Measurements from ENCODE around the gene ALDH1A3. TPM values are rescaled to one million over a fixed set of nuclear protein-coding genes. Genes with fewer than 3 reads are reported as not detected.

ALDH1A3 gene
- polyA plus RNA-seq, 4 donors, result 3.8 to 37.3 (median 11.4) TPM

DNA sequence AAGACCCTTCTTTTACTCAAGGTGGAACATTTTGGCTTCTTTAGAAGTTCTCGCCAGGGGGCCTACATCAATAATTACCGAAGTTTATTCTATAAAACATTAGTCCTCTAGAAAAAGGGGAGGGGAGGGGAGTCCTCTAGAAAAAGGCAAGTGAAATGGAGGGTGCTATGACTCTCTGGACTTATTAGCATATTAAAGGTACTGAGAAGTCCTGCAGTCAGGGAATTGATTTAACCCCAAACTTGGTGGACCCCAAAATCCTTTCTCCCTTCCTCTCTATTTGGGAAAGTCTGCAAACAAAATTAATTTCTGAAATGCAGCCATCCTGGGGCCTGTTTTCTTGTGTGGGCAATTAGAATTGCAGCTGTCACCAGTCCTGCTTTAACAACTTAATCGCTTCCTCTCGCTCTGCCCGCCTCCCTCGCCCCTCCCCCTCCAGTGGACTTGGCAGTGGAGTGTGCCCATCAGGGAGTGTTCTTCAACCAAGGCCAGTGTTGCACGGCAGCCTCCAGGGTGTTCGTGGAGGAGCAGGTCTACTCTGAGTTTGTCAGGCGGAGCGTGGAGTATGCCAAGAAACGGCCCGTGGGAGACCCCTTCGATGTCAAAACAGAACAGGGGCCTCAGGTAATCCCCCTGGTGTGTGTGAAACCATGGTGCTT is 20.6 kb downstream of the ALDH1A3 start:
- H3K27ac ChIP-seq (ENCODE audit: low read depth in 1 of 3, low read length in 2 of 3), result no peak overlapping the region
- peaks cover 0 to 2% (median 0%) of the 10 kb centered on the region in 3 donors for H3K4me1 ChIP-seq (ENCODE audit: control insufficient read depth in 3 of 3, insufficient read depth in 2 of 3, low read depth in 1 of 3, low read length in 2 of 3)
- H3K9me3 ChIP-seq (ENCODE audit: control insufficient read depth in 2 of 2, insufficient read depth in 1 of 2, low read depth in 1 of 2, low read length in 1 of 2), result no peaks in the 10 kb centered on the region
- peaks cover 0 to 10% (median 0%) of the 10 kb centered on the region in 3 donors for H3K36me3 ChIP-seq (ENCODE audit: control insufficient read depth in 3 of 3, insufficient read depth in 2 of 3, low read depth in 1 of 3, low read length in 3 of 3)
- DNase-seq (peak in 1 of 2 donors; percentile 17), FAIRE-seq (no peak)
- H3K4me3 ChIP-seq (ENCODE audit: low read depth in 1 of 3, low read length in 3 of 3), result no peak overlapping the region
- 49 to 78% (median 54%) methylated on average over 13 of the region's 13 CpGs for WGBS, 3 donors
- no peaks in the 10 kb centered on the region for H3K27me3 ChIP-seq (ENCODE audit: control insufficient read depth in 3 of 3, insufficient read depth in 3 of 3, low read length in 3 of 3)

DNA sequence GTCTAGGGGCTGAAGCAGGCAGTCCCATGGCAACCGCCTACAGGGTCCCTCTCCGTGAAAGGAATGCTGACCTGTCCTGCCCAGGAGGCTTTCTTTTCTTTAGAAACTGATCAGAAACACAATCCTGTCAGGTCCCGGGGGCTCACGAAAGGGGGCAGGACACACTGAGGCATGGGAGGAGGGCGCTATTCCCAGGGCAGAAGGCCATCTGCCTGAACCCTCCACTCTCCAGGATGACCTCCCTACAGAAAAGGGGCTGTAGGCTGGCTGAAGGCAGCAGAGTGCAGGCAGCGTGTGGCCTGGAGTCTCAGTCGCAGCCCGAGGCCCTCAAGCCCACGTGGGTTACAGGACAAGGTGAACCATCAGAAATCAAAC is 21.2 kb downstream of the ALDH1A3 start:
- no peak overlapping the region for H3K27ac ChIP-seq (ENCODE audit: low read depth in 1 of 3, low read length in 2 of 3)
- H3K36me3 ChIP-seq (ENCODE audit: control insufficient read depth in 3 of 3, insufficient read depth in 2 of 3, low read depth in 1 of 3, low read length in 3 of 3), result peaks cover 0 to 11% (median 0%) of the 10 kb centered on the region in 3 donors
- WGBS, 3 donors, result 71 to 78% (median 77%) methylated on average over 9 of the region's 9 CpGs
- no peak for FAIRE-seq
- H3K27me3 ChIP-seq (ENCODE audit: control insufficient read depth in 3 of 3, insufficient read depth in 3 of 3, low read length in 3 of 3), result no peaks in the 10 kb centered on the region
- H3K9me3 ChIP-seq (ENCODE audit: control insufficient read depth in 2 of 2, insufficient read depth in 1 of 2, low read depth in 1 of 2, low read length in 1 of 2), result no peaks in the 10 kb centered on the region
- no peak for DNase-seq
- peaks cover 0 to 2% (median 0%) of the 10 kb centered on the region in 3 donors for H3K4me1 ChIP-seq (ENCODE audit: control insufficient read depth in 3 of 3, insufficient read depth in 2 of 3, low read depth in 1 of 3, low read length in 2 of 3)
- H3K4me3 ChIP-seq (ENCODE audit: low read depth in 1 of 3, low read length in 3 of 3), result no peak overlapping the region

DNA sequence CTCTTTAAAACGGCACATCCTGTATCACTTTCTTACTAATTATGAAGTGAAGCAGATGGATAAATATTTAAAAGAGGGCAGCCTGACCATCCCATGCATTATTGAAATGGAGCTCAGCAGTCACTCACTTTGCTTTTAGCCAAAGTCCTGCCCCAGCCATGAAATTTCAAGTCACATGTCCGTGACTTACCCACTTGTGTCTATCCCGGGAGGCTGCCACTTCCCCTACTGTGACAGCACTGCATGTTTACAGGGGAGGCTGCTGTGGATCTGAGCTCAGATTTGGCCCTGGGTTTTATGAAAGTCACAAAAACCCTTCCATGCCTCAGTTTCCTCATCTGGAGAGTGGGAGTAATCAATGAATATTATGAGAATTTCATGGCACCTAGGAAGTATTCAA is 21.7 kb downstream of the ALDH1A3 start:
- H3K9me3 ChIP-seq (ENCODE audit: control insufficient read depth in 2 of 2, insufficient read depth in 1 of 2, low read depth in 1 of 2, low read length in 1 of 2), result no peaks in the 10 kb centered on the region
- no peak overlapping the region for H3K4me3 ChIP-seq (ENCODE audit: low read depth in 1 of 3, low read length in 3 of 3)
- DNase-seq (no peak), FAIRE-seq (no peak)
- no peaks in the 10 kb centered on the region for H3K27me3 ChIP-seq (ENCODE audit: control insufficient read depth in 3 of 3, insufficient read depth in 3 of 3, low read length in 3 of 3)
- peak overlapping the region in 2 of 3 donors; percentile 47 to 70 for H3K27ac ChIP-seq (ENCODE audit: low read depth in 1 of 3, low read length in 2 of 3)
- WGBS, 3 donors, result 61 to 75% (median 67%) methylated on average over 3 of the region's 3 CpGs
- H3K36me3 ChIP-seq (ENCODE audit: control insufficient read depth in 3 of 3, insufficient read depth in 2 of 3, low read depth in 1 of 3, low read length in 3 of 3), result peaks cover 0 to 12% (median 0%) of the 10 kb centered on the region in 3 donors
- peaks cover 0 to 2% (median 0%) of the 10 kb centered on the region in 3 donors for H3K4me1 ChIP-seq (ENCODE audit: control insufficient read depth in 3 of 3, insufficient read depth in 2 of 3, low read depth in 1 of 3, low read length in 2 of 3)

DNA sequence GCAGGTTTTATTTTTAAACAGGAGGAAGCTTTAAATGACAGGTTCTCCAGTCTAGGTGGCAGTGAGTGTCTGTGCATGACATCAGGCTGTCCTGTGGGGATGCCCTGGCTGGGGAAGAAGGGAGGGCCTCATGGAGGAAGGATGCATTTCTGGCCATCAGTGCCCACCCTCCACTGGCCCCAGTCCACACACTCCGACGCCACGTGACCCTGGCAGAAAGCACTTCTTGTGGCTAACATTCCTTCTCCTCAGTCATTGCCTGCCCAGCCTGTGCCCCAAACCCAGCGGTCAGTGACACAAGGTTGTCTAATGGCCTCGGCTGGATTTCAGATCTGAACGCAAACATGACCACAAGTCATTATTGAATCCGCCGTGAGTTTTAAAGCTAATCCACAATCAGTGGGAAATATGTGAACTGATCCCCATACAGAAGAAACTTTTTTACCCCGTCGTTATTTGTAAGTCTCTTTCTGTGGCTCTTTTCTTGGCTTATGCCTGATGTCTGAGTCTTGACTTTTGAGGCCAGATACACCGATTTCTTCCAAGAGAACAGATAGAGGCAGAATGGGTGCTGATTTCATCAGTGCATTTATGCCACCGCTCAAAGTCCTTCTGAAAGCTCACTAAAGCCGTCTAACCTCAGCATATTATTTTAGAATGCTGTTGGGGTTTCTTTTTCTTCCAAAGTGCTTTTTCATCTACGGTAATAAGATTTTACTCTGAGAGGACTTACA is 22.2 kb downstream of the ALDH1A3 start:
- WGBS, 3 donors, result 64 to 67% (median 66%) methylated on average over 14 of the region's 14 CpGs
- FAIRE-seq, result no peak
- H3K4me3 ChIP-seq (ENCODE audit: low read depth in 1 of 3, low read length in 3 of 3), result peak overlapping the region in 1 of 3 donors; percentile 18

DNA sequence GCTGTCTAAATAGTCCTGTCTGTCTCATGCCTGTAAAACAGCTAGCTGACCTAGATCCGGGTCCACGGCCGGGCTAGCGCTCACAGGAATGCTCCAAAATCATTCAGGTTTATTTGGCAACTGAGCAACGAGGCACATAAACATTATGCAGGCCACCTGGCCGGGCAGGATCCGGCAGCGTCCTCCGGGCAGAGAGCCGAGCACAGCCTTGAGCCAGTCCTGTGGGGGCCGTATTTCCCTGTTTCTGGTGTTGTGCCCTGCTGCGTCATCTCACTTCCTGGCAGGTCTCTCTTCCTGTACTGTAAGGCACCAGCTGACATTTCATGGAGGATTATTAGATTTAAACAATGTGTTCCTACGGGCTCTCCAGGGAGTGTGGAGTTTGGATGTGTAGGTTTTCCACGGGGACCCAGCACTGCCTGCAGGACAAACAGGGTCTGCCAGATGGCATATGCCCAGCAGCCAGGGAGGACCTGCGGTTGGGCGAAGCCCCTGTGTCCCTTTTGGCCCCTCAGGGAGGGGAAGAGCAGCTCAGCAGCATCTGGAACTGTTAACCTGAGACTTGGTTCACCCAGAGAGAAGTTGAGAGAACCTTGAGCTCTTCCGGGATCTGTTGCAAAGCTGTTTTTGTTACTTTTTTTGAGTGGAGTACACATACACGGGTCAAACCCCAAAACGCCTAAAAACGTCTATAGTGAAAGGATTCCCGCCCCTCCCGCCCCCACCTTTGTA is 23.0 kb downstream of the ALDH1A3 start:
- DNase-seq, result peak; percentile 45 to 49
- no peaks in the 10 kb centered on the region for H3K9me3 ChIP-seq (ENCODE audit: control insufficient read depth in 2 of 2, insufficient read depth in 1 of 2, low read depth in 1 of 2, low read length in 1 of 2)
- peaks cover 0 to 2% (median 0%) of the 10 kb centered on the region in 3 donors for H3K4me1 ChIP-seq (ENCODE audit: control insufficient read depth in 3 of 3, insufficient read depth in 2 of 3, low read depth in 1 of 3, low read length in 2 of 3)
- no peak for FAIRE-seq
- H3K4me3 ChIP-seq (ENCODE audit: low read depth in 1 of 3, low read length in 3 of 3), result peak overlapping the region in 1 of 3 donors; percentile 18
- peaks cover 0 to 12% (median 0%) of the 10 kb centered on the region in 3 donors for H3K36me3 ChIP-seq (ENCODE audit: control insufficient read depth in 3 of 3, insufficient read depth in 2 of 3, low read depth in 1 of 3, low read length in 3 of 3)
- peak overlapping the region in 2 of 3 donors; percentile 63 to 70 for H3K27ac ChIP-seq (ENCODE audit: low read depth in 1 of 3, low read length in 2 of 3)
- 41 to 45% (median 42%) methylated on average over 22 of the region's 22 CpGs for WGBS, 3 donors
- no peaks in the 10 kb centered on the region for H3K27me3 ChIP-seq (ENCODE audit: control insufficient read depth in 3 of 3, insufficient read depth in 3 of 3, low read length in 3 of 3)

More for the DNA sequence above, 22.2 kb downstream of the ALDH1A3 start:
- H3K9me3 ChIP-seq (ENCODE audit: control insufficient read depth in 2 of 2, insufficient read depth in 1 of 2, low read depth in 1 of 2, low read length in 1 of 2), result no peaks in the 10 kb centered on the region
- H3K4me1 ChIP-seq (ENCODE audit: control insufficient read depth in 3 of 3, insufficient read depth in 2 of 3, low read depth in 1 of 3, low read length in 2 of 3), result peaks cover 0 to 2% (median 0%) of the 10 kb centered on the region in 3 donors
- peak in 1 of 2 donors; percentile 5 for DNase-seq
- no peaks in the 10 kb centered on the region for H3K27me3 ChIP-seq (ENCODE audit: control insufficient read depth in 3 of 3, insufficient read depth in 3 of 3, low read length in 3 of 3)
- peak overlapping the region in 2 of 3 donors; percentile 70 to 71 for H3K27ac ChIP-seq (ENCODE audit: low read depth in 1 of 3, low read length in 2 of 3)
- peaks cover 0 to 12% (median 0%) of the 10 kb centered on the region in 3 donors for H3K36me3 ChIP-seq (ENCODE audit: control insufficient read depth in 3 of 3, insufficient read depth in 2 of 3, low read depth in 1 of 3, low read length in 3 of 3)

GRCh38 chr15:100903168-100903554 is 23.5 kb downstream of the ALDH1A3 start:
- Histone ChIP-seq H3K4me3 (ENCODE audit: low read depth in 1 of 3, low read length in 3 of 3) (no peak overlapping the region), H3K36me3 (ENCODE audit: control insufficient read depth in 3 of 3, insufficient read depth in 2 of 3, low read depth in 1 of 3, low read length in 3 of 3) (peaks cover 0 to 8% (median 0%) of the 10 kb centered on the region in 3 donors), H3K4me1 (ENCODE audit: control insufficient read depth in 3 of 3, insufficient read depth in 2 of 3, low read depth in 1 of 3, low read length in 2 of 3) (peaks cover 0 to 2% (median 0%) of the 10 kb centered on the region in 3 donors), H3K27ac (ENCODE audit: low read depth in 1 of 3, low read length in 2 of 3) (no peak overlapping the region), H3K9me3 (ENCODE audit: control insufficient read depth in 2 of 2, insufficient read depth in 1 of 2, low read depth in 1 of 2, low read length in 1 of 2) (no peaks in the 10 kb centered on the region), H3K27me3 (ENCODE audit: control insufficient read depth in 3 of 3, insufficient read depth in 3 of 3, low read length in 3 of 3) (no peaks in the 10 kb centered on the region)
- DNase-seq, result no peak
- WGBS, 3 donors, result 57 to 64% (median 63%) methylated on average over 3 of the region's 3 CpGs
- FAIRE-seq, result no peak

DNA sequence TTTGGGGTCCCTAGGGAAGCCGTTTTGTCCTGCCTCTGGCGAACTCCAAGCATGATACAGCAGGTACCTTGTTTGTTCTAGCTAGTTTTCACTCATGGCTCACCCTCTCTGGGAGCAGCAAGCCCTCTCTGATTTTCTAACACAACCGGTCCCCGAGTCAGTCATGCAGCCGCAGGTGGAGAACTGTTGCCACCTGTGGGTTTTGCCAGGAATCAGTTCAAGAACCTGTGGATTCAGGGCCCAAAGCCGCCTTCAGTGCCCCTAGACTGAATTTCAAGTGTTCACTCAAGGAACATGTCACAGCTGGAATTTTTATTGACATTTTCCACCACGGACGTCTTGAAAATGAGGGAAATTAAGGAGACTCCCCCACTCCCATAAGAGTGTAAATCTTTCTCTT is 26.2 kb downstream of the ALDH1A3 start:
- no peak for DNase-seq
- Histone ChIP-seq H3K36me3 (ENCODE audit: control insufficient read depth in 3 of 3, insufficient read depth in 2 of 3, low read depth in 1 of 3, low read length in 3 of 3) (peaks cover 0 to 13% (median 0%) of the 10 kb centered on the region in 3 donors), H3K9me3 (ENCODE audit: control insufficient read depth in 2 of 2, insufficient read depth in 1 of 2, low read depth in 1 of 2, low read length in 1 of 2) (no peaks in the 10 kb centered on the region), H3K4me3 (ENCODE audit: low read depth in 1 of 3, low read length in 3 of 3) (no peak overlapping the region), H3K27ac (ENCODE audit: low read depth in 1 of 3, low read length in 2 of 3) (no peak overlapping the region), H3K4me1 (ENCODE audit: control insufficient read depth in 3 of 3, insufficient read depth in 2 of 3, low read depth in 1 of 3, low read length in 2 of 3) (peaks cover 0 to 2% (median 0%) of the 10 kb centered on the region in 3 donors), H3K27me3 (ENCODE audit: control insufficient read depth in 3 of 3, insufficient read depth in 3 of 3, low read length in 3 of 3) (no peaks in the 10 kb centered on the region)
- no peak for FAIRE-seq
- 75 to 80% (median 77%) methylated on average over 8 of the region's 8 CpGs for WGBS, 3 donors

- Histone ChIP-seq H3K4me1 (ENCODE audit: control insufficient read depth in 3 of 3, insufficient read depth in 2 of 3, low read depth in 1 of 3, low read length in 2 of 3) (no peaks in the 10 kb centered on the region), H3K27me3 (ENCODE audit: control insufficient read depth in 3 of 3, insufficient read depth in 3 of 3, low read length in 3 of 3) (peaks cover 0 to under 1% (median 0%) of the 10 kb centered on the region in 3 donors), H3K27ac (ENCODE audit: low read depth in 1 of 3, low read length in 2 of 3) (no peak overlapping the region), H3K36me3 (ENCODE audit: control insufficient read depth in 3 of 3, insufficient read depth in 2 of 3, low read depth in 1 of 3, low read length in 3 of 3) (peaks cover 0 to 13% (median 0%) of the 10 kb centered on the region in 3 donors), H3K4me3 (ENCODE audit: low read depth in 1 of 3, low read length in 3 of 3) (no peak overlapping the region), H3K9me3 (ENCODE audit: control insufficient read depth in 2 of 2, insufficient read depth in 1 of 2, low read depth in 1 of 2, low read length in 1 of 2) (peaks cover 0 to 3% of the 10 kb centered on the region in 2 donors)
- FAIRE-seq (no peak), DNase-seq (no peak)
- WGBS, 3 donors, result 73 to 90% (median 86%) methylated on average over 6 of the region's 6 CpGs
Observed at GRCh38 chr15:100908466-100908865, 28.8 kb downstream of the ALDH1A3 start.

Measured in small intestine (tissue), 7 donors.